Hepatocyte (in vitro differentiated cells): ENCODE data around the gene ANK2.

ENCODE experiments used
- EZH2 ChIP-seq: fragments of 200-600 bp; sonication (generic); IDR thresholded peaks from 2 replicates; pipeline ENCODE4 v1.6.1; 2016; ENCODE audit warnings: antibody characterized with exemption, mild to moderate bottlenecking, borderline replicate concordance
- TF ChIP-seq, protein P1 (sequence below): fragments of 200-600 bp; sonication (generic); IDR thresholded peaks from 2 replicates; pipeline ENCODE4 v1.5.1; 2016; ENCODE audit warnings: antibody characterized with exemption, mild to moderate bottlenecking; ENCODE audit not compliant: poor library complexity

DNA sequence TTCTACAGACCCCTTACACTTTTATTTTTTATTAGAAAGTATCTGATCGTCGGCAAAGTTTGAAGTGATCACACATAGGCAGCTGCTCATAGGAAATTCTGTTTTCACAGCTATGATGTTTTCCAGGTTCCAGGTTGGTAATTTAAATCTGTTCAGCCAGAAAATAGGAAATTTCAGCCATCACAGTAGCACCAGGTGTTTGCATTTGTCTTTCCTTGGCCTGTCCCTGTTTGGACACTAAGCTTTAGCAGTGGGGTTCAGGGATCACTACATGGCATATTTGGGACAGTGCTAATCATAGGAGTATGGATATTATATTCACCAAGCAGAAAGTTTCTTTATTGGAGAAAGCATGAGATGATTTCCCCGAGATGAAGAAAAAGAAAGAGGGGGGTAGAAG lies 92.9 kb downstream of the ANK2 start:
- TF ChIP-seq, protein P1, sequence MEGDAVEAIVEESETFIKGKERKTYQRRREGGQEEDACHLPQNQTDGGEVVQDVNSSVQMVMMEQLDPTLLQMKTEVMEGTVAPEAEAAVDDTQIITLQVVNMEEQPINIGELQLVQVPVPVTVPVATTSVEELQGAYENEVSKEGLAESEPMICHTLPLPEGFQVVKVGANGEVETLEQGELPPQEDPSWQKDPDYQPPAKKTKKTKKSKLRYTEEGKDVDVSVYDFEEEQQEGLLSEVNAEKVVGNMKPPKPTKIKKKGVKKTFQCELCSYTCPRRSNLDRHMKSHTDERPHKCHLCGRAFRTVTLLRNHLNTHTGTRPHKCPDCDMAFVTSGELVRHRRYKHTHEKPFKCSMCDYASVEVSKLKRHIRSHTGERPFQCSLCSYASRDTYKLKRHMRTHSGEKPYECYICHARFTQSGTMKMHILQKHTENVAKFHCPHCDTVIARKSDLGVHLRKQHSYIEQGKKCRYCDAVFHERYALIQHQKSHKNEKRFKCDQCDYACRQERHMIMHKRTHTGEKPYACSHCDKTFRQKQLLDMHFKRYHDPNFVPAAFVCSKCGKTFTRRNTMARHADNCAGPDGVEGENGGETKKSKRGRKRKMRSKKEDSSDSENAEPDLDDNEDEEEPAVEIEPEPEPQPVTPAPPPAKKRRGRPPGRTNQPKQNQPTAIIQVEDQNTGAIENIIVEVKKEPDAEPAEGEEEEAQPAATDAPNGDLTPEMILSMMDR, result no peak
- TF ChIP-seq EZH2, result no peak
